Omental fat pad (tissue), 4 donors: ENCODE data around the gene HSPB8. TPM values are rescaled to one million over a fixed set of nuclear protein-coding genes. Genes with fewer than 3 reads are reported as not detected.

Source experiments
- ATAC-seq: fragments of 150-250 bp; one replicate; pipeline ENCODE4 v1.9.1; 2016; ENCODE audit warnings: mild to moderate bottlenecking, moderate library complexity; ENCODE audit not compliant: low FRiP score
- DNase-seq: peaks from one replicate; pipeline ENCODE4 v3.0.0-alpha.2; 2019; ENCODE audit warnings: low spot score
- total RNA-seq, 4 donors: library from RNA; depleted of rRNA; stranded (reverse); fragments of >200 nt; gene quantifications; one replicate each; pipeline ENCODE4 v1.1.0, GENCODE V29; 2016
- TF ChIP-seq, protein P1 (sequence below), 3 donors: fragments of 450-650 bp; IDR thresholded peaks; one replicate each; pipeline ENCODE4 v1.5.1; 2016 to 2017; ENCODE audit warnings: antibody characterized with exemption in 3 of 3, mild to moderate bottlenecking in 3 of 3, moderate library complexity in 2 of 3

Gene HSPB8
- total RNA-seq, 4 donors from 2014 or later = 32.7 to 136 (median 72.3) TPM

DNA sequence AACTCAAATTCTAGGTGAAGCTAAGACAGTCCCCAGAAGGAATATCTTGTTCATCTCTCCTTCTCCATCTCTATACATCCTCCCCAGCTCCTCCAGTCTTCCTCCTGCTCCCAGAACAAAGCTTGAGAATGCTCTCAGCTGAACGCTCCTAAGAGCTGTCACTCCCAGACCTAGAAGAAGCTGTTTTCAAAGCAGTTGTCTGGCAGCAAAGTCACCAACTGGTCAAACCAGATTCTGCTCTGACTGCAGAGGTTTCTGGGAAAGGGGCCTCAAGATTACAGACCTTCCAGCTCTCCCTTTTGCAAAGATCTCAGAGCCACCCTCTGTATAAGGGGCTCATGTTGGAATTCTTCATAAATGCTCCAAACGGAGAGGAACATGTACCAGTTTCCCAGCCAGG is 9.6 kb upstream of the HSPB8 start:
- TF ChIP-seq, protein P1, sequence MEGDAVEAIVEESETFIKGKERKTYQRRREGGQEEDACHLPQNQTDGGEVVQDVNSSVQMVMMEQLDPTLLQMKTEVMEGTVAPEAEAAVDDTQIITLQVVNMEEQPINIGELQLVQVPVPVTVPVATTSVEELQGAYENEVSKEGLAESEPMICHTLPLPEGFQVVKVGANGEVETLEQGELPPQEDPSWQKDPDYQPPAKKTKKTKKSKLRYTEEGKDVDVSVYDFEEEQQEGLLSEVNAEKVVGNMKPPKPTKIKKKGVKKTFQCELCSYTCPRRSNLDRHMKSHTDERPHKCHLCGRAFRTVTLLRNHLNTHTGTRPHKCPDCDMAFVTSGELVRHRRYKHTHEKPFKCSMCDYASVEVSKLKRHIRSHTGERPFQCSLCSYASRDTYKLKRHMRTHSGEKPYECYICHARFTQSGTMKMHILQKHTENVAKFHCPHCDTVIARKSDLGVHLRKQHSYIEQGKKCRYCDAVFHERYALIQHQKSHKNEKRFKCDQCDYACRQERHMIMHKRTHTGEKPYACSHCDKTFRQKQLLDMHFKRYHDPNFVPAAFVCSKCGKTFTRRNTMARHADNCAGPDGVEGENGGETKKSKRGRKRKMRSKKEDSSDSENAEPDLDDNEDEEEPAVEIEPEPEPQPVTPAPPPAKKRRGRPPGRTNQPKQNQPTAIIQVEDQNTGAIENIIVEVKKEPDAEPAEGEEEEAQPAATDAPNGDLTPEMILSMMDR (IDR thresholded peaks at IDR 0.05) = no peak
- ATAC-seq = no peak
- no peak for DNase-seq

DNA sequence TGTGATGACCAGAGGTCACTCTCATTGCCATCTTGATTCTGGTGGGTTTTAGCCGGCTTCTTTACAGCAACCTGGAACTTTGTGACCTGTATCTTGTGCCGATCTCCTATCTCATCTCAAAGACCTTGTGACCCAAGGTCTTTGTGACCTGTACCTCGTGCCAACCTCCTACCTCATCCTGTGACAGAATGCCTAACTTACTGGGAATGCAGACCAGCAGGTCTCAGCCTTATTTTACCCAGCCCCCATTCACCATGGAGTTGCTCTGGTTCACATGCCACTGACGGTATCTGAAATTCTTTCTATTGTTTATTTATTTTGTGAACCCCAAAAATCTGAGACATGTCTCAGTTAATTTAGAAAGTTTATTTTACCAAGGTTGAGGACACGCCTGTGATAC is 7.4 kb upstream of the HSPB8 start:
- ATAC-seq (no peak), DNase-seq (no peak)
- TF ChIP-seq, protein P1 (IDR thresholded peaks at IDR 0.05) = no peak

DNA sequence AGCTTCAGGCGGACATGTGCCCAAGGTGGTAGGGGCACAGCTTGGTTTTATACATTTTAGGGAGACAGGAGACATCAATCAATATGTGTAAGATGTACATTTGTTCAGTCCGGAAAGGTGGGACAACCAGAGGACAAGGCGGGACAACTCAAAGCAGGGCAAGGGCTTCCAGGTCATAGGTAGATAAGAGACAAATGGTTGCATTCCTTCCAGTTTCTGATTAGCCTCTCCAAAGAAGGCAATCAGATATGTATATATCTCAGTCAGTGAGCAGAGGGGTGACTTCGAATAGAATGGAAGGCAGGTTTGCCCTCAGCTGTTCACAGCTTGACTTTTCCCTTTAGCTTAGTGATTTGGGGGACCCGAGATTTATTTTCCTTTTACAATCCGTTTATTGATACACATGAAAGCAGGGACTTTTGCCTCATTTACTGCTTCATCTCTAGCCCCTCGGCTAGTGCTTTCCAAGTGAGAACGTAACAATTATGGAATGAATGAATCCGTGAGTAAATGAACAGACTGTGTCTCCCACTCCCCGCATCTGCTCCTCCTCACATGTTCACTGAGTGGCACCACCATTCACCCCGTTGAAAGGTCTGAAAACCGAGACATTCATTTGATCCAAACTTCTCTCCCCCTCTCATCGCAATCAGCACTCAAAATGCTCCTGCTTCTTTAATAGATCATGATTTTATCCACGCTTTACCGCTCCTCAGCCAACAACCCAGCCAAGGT is 6.9 kb upstream of the HSPB8 start:
- ATAC-seq = no peak
- DNase-seq = no peak
- TF ChIP-seq, protein P1 (IDR thresholded peaks at IDR 0.05) = no peak

DNA sequence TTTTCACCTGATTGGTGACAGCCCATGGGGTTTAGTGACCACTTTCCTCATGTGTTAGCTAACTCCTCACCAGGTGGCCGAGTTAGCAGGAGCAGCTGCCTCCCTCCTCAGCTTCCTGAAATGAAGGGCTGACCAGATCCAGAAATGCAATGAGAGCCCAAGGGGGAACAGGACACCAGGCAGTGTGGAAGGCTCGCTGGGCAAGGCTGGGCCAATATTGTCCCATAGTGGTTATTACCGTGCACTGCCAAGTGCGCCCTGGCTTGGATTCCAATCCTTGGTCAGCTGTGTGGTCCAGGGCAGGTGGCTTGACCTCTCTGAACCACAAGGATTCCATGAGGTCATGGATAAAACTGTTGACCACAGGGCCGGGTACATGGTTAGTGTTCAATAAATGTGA is 3.6 kb upstream of the HSPB8 start:
- DNase-seq = no peak
- TF ChIP-seq, protein P1 (IDR thresholded peaks at IDR 0.05) = no peak
- ATAC-seq = no peak

DNA sequence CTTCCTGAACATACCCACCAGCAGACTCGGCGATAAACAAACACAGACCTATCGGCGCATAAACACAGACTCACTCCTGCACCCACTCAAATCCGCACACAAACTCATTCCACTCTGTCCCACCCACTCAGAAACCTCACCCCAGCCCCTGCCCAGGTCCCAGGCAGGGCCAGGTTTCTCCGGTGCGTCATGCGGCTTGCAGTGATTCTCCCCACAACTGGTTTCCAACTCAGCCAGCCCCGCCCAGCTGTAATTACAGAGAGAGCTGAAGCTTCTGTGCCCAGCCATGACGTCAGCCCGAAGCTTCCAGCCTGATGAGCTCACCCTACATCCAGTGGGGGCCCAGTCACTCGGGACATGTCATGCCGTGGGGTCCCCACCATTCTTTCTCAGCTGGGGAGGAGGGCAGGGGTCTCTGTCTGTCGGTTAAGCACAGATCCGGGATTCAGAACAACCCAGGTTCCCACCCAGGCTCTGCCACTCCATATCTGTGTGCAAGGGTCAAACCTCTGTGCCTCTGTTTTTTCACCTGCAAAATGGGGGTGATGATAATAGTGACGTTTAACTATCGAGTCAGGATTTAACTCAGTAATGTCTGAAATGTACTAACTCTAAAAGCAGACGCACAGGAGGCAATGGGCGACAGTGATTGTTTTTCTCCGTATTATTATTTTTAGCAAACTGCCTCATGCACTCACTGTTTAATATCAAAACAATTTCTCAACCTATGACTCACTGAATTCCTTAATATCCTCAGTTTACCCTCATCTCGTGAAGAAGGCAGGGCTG is 2.3 kb upstream of the HSPB8 start:
- peak; percentile 84 for DNase-seq
- ATAC-seq = peak; percentile 84
- TF ChIP-seq, protein P1 (IDR thresholded peaks at IDR 0.05) = no peak

DNA sequence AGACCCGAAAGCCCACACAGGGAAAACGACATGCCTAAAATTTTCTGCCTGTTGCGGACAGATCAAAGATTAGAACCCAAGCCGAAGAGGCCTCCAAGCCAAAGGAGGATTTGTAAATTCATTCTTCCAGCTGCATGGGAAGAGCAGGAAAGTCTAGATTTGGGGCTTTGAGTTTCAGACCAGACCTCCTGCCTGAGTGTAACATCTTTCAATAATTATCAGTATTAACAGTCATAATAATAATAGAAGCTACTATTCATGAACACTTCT is 1.7 kb upstream of the HSPB8 start:
- TF ChIP-seq, protein P1 (IDR thresholded peaks at IDR 0.05) = no peak
- no peak for ATAC-seq

More for the DNA sequence above, 1.7 kb upstream of the HSPB8 start:
- no peak for DNase-seq
